Putamen (tissue), 1 donor: Measurements from ENCODE around the gene RHO.

Experiments used
- DNase-seq: peaks from one replicate; pipeline ENCODE4 v3.0.0-alpha.2; 2016; ENCODE audit warnings: low spot score

RHO gene

GRCh38 chr3:129577366-129577765 lies 48.9 kb downstream of the RHO start:
- DNase-seq = no peak

GRCh38 chr3:129577925-129578786 lies 49.7 kb downstream of the RHO start:
- no peak for DNase-seq

- no peak for DNase-seq
Observed at GRCh38 chr3:129579991-129580390, 51.6 kb downstream of the RHO start.

- no peak for DNase-seq
Observed at GRCh38 chr3:129581623-129582022, 53.2 kb downstream of the RHO start.

GRCh38 chr3:129582799-129583198 lies 54.4 kb downstream of the RHO start:
- no peak for DNase-seq

GRCh38 chr3:129583289-129583688 lies 54.9 kb downstream of the RHO start:
- DNase-seq = no peak

- no peak for DNase-seq
Observed at GRCh38 chr3:129584631-129585030, 56.2 kb downstream of the RHO start.
